Lung (tissue), 12 donors: ENCODE measurements around the gene UBA5. TPM values are rescaled to one million over a fixed set of nuclear protein-coding genes. Genes with fewer than 3 reads are reported as not detected.

Experiments used
- ATAC-seq: fragments of 200-7000 bp; cut with Tn5 transposase; one replicate; pipeline ENCODE4 v1.9.1; 2020; ENCODE audit warnings: moderate number of reproducible peaks; ENCODE audit not compliant: insufficient read depth, low FRiP score
- DNase-seq, 3 donors: peaks; one replicate each; pipeline ENCODE4 v3.0.0-alpha.2; 2013 to 2017
- H3K27ac ChIP-seq, 2 donors: one replicate each; pipeline ENCODE4 v1.5.1; 2013; ENCODE audit warnings: mild to moderate bottlenecking in 2 of 2, moderate library complexity in 2 of 2, control low read depth in 1 of 2, inconsistent platforms in 1 of 2, low read depth in 1 of 2, low read length in 1 of 2
- H3K27me3 ChIP-seq, 3 donors: one replicate each; pipeline ENCODE4 v1.5.1; 2013; ENCODE audit warnings: low read length in 2 of 3; ENCODE audit not compliant: control insufficient read depth in 3 of 3, insufficient read depth in 3 of 3
- H3K36me3 ChIP-seq, 4 donors: one replicate each; pipeline ENCODE4 v1.5.1; 2013; ENCODE audit warnings: low read length in 4 of 4, mild to moderate bottlenecking in 1 of 4, moderate library complexity in 1 of 4; ENCODE audit not compliant: control insufficient read depth in 4 of 4, insufficient read depth in 4 of 4
- H3K4me1 ChIP-seq, 5 donors: one replicate each; pipeline ENCODE4 v1.5.1; 2013; ENCODE audit warnings: low read length in 5 of 5, mild to moderate bottlenecking in 2 of 5, moderate library complexity in 1 of 5; ENCODE audit not compliant: control insufficient read depth in 5 of 5, insufficient read depth in 5 of 5
- H3K4me3 ChIP-seq: one replicate; pipeline ENCODE4 v1.5.1; 2013; ENCODE audit warnings: mild to moderate bottlenecking, control low read depth, moderate library complexity
- H3K9ac ChIP-seq, 2 donors: one replicate each; pipeline ENCODE4 v1.5.1; 2013; ENCODE audit warnings: low read length in 2 of 2, control low read depth in 1 of 2; ENCODE audit not compliant: insufficient read depth in 1 of 2
- H3K9me3 ChIP-seq, 4 donors: one replicate each; pipeline ENCODE4 v1.5.1; 2013; ENCODE audit warnings: low read length in 3 of 4, mild to moderate bottlenecking in 1 of 4, moderate library complexity in 1 of 4; ENCODE audit not compliant: control insufficient read depth in 4 of 4, insufficient read depth in 3 of 4
- CTCF ChIP-seq: IDR thresholded peaks from 2 replicates; pipeline ENCODE4 v1.5.1; 2012; ENCODE audit warnings: mild to moderate bottlenecking; ENCODE audit errors: control extremely low read depth, extremely low read depth
- WGBS, 2 donors: extraction: QIAGEN DNeasy Blood & Tissue Kit; methylation state at CpG; one replicate each; pipeline ENCODE4 v1.1.7; 2013; 5-methylcytosine and 5-hydroxymethylcytosine counted together
- polyA plus RNA-seq, 2 donors: library from polyadenylated mRNA; stranded (reverse); fragments of 200-250 nt; gene quantifications; one replicate each; pipeline ENCODE4 v1.2.1, GENCODE V29; 2013
- total RNA-seq, 2 donors: library from RNA; depleted of rRNA in 1 of 2; stranded (reverse); fragments of >200 nt in 1 of 2; gene quantifications; one replicate each; pipeline ENCODE4 v1.2.1, GENCODE V29; 2014 to 2021
- donor health status: control.
- donor health status: control.
- donor health status: Bipolar disorder and iron deficiency.
- donor health status: healthy.
- donor health status: DM: yes; HTN: yes; CAD: no.

Gene UBA5
- total and polyA plus RNA-seq, 4 donors = 22.6 to 68.2 (median 33.9) TPM

DNA sequence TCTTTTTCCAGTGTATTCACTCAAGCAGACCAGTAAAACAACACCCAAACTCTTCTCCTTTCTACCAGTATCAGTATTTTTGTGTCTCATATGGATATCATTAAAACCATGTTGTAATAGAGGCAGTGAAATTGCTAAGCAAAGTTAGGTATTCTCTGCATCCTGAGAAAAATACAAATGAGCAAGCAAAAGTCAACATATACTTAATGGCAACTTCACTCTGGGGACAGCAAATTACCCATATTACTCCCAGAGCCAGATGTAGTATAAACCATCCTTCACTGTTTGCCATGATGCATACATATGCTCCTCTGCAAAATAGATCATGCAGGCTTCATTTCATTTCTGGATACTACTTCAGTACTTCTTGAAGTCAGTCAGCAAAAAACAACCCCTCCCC lies 22.1 kb downstream of the UBA5 start:
- no peaks in the 10 kb centered on the region for H3K9me3 ChIP-seq
- peaks cover 4 to 48% (median 21%) of the 10 kb centered on the region in 4 donors for H3K36me3 ChIP-seq
- H3K4me3 ChIP-seq = no peak overlapping the region
- no peak for TF ChIP-seq CTCF
- DNase-seq (no peak), ATAC-seq (no peak)
- H3K27ac ChIP-seq = no peak overlapping the region
- H3K4me1 ChIP-seq = no peaks in the 10 kb centered on the region
- no peak overlapping the region for H3K9ac ChIP-seq
- H3K27me3 ChIP-seq = no peaks in the 10 kb centered on the region

DNA sequence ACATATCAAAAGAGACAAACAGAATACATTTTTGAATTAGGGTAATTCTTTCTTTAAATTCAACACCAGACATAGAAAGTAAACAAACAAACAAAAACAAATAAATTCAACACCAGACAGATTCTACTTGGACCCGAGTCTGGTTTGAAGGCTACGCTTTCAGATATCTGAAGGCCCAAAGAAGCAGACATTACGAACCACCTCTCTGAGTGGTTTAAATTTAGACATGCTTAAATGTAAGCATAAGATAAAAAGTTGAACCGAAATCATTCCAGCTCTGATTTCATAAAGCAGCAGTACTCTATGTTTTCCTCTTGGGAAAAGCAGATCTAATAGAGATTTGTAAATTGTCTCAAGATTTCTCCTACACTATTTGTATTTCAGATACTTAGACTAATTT lies 29.9 kb downstream of the UBA5 start:
- no peak overlapping the region for H3K27ac ChIP-seq
- H3K27me3 ChIP-seq = no peaks in the 10 kb centered on the region
- no peaks in the 10 kb centered on the region for H3K9me3 ChIP-seq
- DNase-seq (no peak), ATAC-seq (no peak)
- peaks cover 18 to 60% (median 28%) of the 10 kb centered on the region in 4 donors for H3K36me3 ChIP-seq
- H3K4me1 ChIP-seq = no peaks in the 10 kb centered on the region
- H3K9ac ChIP-seq = no peak overlapping the region
- 97 to 98% methylated on average over 4 of the region's 4 CpGs for WGBS, 2 donors
- H3K4me3 ChIP-seq = no peak overlapping the region
- no peak for TF ChIP-seq CTCF

DNA sequence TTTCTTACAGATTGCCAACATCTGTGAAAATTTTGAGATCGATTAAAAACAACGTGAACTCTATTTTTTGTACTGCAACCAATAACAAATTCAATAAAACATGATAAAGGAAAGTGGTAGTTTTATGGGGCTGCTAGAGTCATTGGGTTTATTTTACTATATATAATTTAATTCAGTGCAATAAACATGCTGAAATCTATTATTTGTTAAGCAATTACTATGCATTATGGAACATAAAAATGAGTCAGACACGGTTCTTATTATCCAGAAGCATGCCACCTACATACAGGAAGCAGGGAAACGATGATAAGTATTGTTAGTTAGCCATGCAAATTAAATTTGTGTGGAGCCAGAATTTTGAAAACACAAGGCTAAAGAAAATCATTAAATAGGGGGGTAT lies 34.9 kb downstream of the UBA5 start:
- Histone ChIP-seq H3K27ac (no peak overlapping the region), H3K9me3 (no peaks in the 10 kb centered on the region), H3K36me3 (peaks cover 20 to 56% (median 31%) of the 10 kb centered on the region in 4 donors), H3K4me3 (no peak overlapping the region), H3K27me3 (no peaks in the 10 kb centered on the region), H3K4me1 (no peaks in the 10 kb centered on the region), H3K9ac (no peak overlapping the region)
- 83 to 91% methylated on average over 4 of the region's 4 CpGs for WGBS, 2 donors
- DNase-seq = no peak
- TF ChIP-seq CTCF = no peak
- ATAC-seq = no peak

DNA sequence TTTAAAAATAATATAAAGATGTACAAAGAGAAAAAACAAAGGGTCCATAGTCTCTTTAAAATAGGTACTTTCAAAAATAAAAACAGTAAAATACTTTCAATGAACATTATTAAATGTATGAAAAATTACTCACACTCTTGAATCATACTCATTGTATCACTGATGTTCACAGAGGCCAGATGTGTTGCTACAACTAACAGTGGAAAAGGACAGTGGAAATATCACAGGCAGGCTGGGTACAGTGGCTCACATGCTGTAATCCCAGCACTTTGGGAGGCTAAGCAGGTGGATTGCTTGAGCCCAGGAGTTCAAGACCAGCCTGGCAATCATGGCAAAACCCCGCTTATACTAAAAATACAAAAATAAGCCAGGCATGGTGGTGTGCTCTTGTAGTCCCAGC lies 35.3 kb downstream of the UBA5 start:
- DNase-seq = no peak
- peaks cover 19 to 55% (median 35%) of the 10 kb centered on the region in 4 donors for H3K36me3 ChIP-seq

More for the DNA sequence above, 35.3 kb downstream of the UBA5 start:
- H3K27me3 ChIP-seq = no peaks in the 10 kb centered on the region
- H3K9ac ChIP-seq = no peak overlapping the region
- WGBS, 2 donors = 96 to 100% methylated on average over 1 of the region's 1 CpG
- ATAC-seq = no peak
- no peaks in the 10 kb centered on the region for H3K4me1 ChIP-seq
- TF ChIP-seq CTCF = no peak
- H3K4me3 ChIP-seq = no peak overlapping the region
- no peaks in the 10 kb centered on the region for H3K9me3 ChIP-seq
- no peak overlapping the region for H3K27ac ChIP-seq
